Ishikawa (cell line): Measurements from ENCODE around the gene FAM171A1.

Source experiments
- CEBPB ChIP-seq: IDR thresholded peaks from 2 replicates; pipeline ENCODE4 v1.6.1; 2012
- CREB1 ChIP-seq: IDR thresholded peaks from 2 replicates; pipeline ENCODE4 v1.6.1; 2012; ENCODE audit warnings: low read depth
- EGR1 ChIP-seq: IDR thresholded peaks from 2 replicates; pipeline ENCODE4 v1.6.1; 2012
- EP300 ChIP-seq: IDR thresholded peaks from 2 replicates; pipeline ENCODE4 v1.6.1; 2012; ENCODE audit warnings: borderline replicate concordance
- FOXM1 ChIP-seq: IDR thresholded peaks from 2 replicates; pipeline ENCODE4 v1.6.1; 2012; ENCODE audit warnings: low read depth, borderline replicate concordance
- MAX ChIP-seq: IDR thresholded peaks from 2 replicates; pipeline ENCODE4 v1.6.1; 2012
- NFIC ChIP-seq: IDR thresholded peaks from 2 replicates; pipeline ENCODE4 v1.6.1; 2012
- RAD21 ChIP-seq: IDR thresholded peaks from 2 replicates; pipeline ENCODE4 v1.6.1; 2012; ENCODE audit warnings: low read depth
- REST ChIP-seq: IDR thresholded peaks from 2 replicates; pipeline ENCODE4 v1.6.1; 2012; ENCODE audit warnings: low read depth, mild to moderate bottlenecking
- TAF1 ChIP-seq: IDR thresholded peaks from 2 replicates; pipeline ENCODE4 v1.6.1; 2012; ENCODE audit warnings: low read depth, mild to moderate bottlenecking
- TCF12 ChIP-seq: IDR thresholded peaks from 2 replicates; pipeline ENCODE4 v1.6.1; 2012; ENCODE audit warnings: low read depth
- TEAD4 ChIP-seq: IDR thresholded peaks from 2 replicates; pipeline ENCODE4 v1.6.1; 2012
- USF1 ChIP-seq: IDR thresholded peaks from 2 replicates; pipeline ENCODE4 v1.6.1; 2012
- YY1 ChIP-seq: IDR thresholded peaks from 2 replicates; pipeline ENCODE4 v1.6.1; 2012; ENCODE audit warnings: low read depth
- ZBTB7A ChIP-seq: IDR thresholded peaks from 2 replicates; pipeline ENCODE4 v1.6.1; 2012; ENCODE audit warnings: low read depth

FAM171A1 gene

GRCh38 chr10:15370856-15371701, at the start of gene FAM171A1:
FAM171A1 (minus strand) TSS chr10:15371289; CDS start chr10:15371052, 237 bp downstream.
- TF ChIP-seq ZBTB7A = peak; percentile 33; the same call in 1 of the 2 replicates
- TF ChIP-seq REST = no peak
- TF ChIP-seq RAD21 = peak; percentile 35; the same call in 1 of the 2 replicates

GRCh38 chr10:15420858-15421257, 49.8 kb upstream of the FAM171A1 start:
- TF ChIP-seq MAX = no peak
- TF ChIP-seq REST = no peak
- TF ChIP-seq TAF1 = no peak
- no peak for TF ChIP-seq TEAD4
- TF ChIP-seq ZBTB7A = no peak
- no peak for TF ChIP-seq USF1
- no peak for TF ChIP-seq EGR1
- no peak for TF ChIP-seq TCF12
- no peak for TF ChIP-seq YY1

GRCh38 chr10:15419279-15419874, 48.3 kb upstream of the FAM171A1 start:
- TF ChIP-seq CEBPB (no peak), TCF12 (no peak), TEAD4 (no peak), RAD21 (peak; percentile 36; the same call in 1 of the 2 replicates), MAX (no peak)

GRCh38 chr10:15416034-15416433, 44.9 kb upstream of the FAM171A1 start:
- TF ChIP-seq TCF12 (no peak), FOXM1 (no peak), CREB1 (no peak), TAF1 (no peak), RAD21 (no peak), EP300 (no peak), YY1 (no peak), NFIC (no peak), EGR1 (no peak), CEBPB (no peak), ZBTB7A (no peak), REST (no peak), TEAD4 (no peak), USF1 (no peak), MAX (no peak)
